Activated CD8-positive, alpha-beta T cell treated with anti-CD3 and anti-CD28 coated beads for 36 hours (primary cell): ENCODE data around the gene SYT13. TPM values are rescaled to one million over a fixed set of nuclear protein-coding genes. Genes with fewer than 3 reads are reported as not detected.
A peak's percentile ranks its signal among the peaks of the same experiment; 100 is the strongest.

Source experiments
- ATAC-seq: fragments of 200-7000 bp; cut with Tn5 transposase; one replicate; pipeline ENCODE4 v1.10.0; 2021; ENCODE audit warnings: mild to moderate bottlenecking, moderate library complexity
- CTCF ChIA-PET: fragments of 350-600 bp; sonication (Branson Sonifier 250); formaldehyde crosslinking; loops from one replicate; lab custom pipeline; 2021; ENCODE audit warnings: antibody characterized with exemption; lab: Charles Lee
- POLR2A ChIA-PET: fragments of 350-600 bp; sonication (Branson Sonifier 250); formaldehyde crosslinking; loops from one replicate; lab custom pipeline; 2021; ENCODE audit warnings: antibody characterized with exemption; lab: Charles Lee
- DNase-seq: peaks from one replicate; pipeline ENCODE4 v3.0.0-alpha.2; 2020
- H3K27ac Mint-ChIP-seq: one replicate; pipeline ENCODE4 v1.8.0; 2021; ENCODE audit warnings: mild to moderate bottlenecking, mixed read lengths
- H3K27me3 Mint-ChIP-seq: one replicate; pipeline ENCODE4 v1.8.0; 2021; ENCODE audit warnings: mixed read lengths
- H3K36me3 Mint-ChIP-seq: one replicate; pipeline ENCODE4 v1.8.0; 2021; ENCODE audit warnings: low read depth, mixed read lengths
- H3K4me1 Mint-ChIP-seq: one replicate; pipeline ENCODE4 v1.8.0; 2021; ENCODE audit warnings: low read depth, mixed read lengths
- H3K4me3 Mint-ChIP-seq: one replicate; pipeline ENCODE4 v1.8.0; 2021; ENCODE audit warnings: mild to moderate bottlenecking, moderate library complexity, mixed read lengths
- H3K9me3 Mint-ChIP-seq: one replicate; pipeline ENCODE4 v1.8.0; 2021; ENCODE audit warnings: mixed read lengths
- CTCF ChIP-seq: fragments of 200-600 bp; IDR thresholded peaks from one replicate; pipeline ENCODE4 v1.8.0; 2022; ENCODE audit warnings: antibody characterized with exemption, mild to moderate bottlenecking
- intact Hi-C: fragments of 100-400 bp; cut with micrococcal nuclease; formaldehyde crosslinking; loops from one replicate; pipeline ENCODE4 v1.10.0; 2022
- total RNA-seq, 2 experiments: library from RNA; stranded (reverse); gene quantifications; one replicate each; pipeline ENCODE4 v1.2.3, GENCODE V29; 2021

SYT13 gene
- total RNA-seq, 2 experiments from 2014 or later, result not detected

GRCh38 chr11:45304111-45304991 is 18.2 kb upstream of the SYT13 start:
- DNase-seq, result peak; percentile 7

GRCh38 chr11:45303316-45303715 is 17.2 kb upstream of the SYT13 start:
- ATAC-seq (no peak), DNase-seq (no peak)
- POLR2A ChIA-PET, result no interaction called here
- TF ChIP-seq CTCF, result no peak
- H3K4me1 Mint-ChIP-seq, result no peaks in the 10 kb centered on the region
- H3K27ac Mint-ChIP-seq, result no peak overlapping the region
- peaks cover 3% of the 10 kb centered on the region for H3K27me3 Mint-ChIP-seq
- no peaks in the 10 kb centered on the region for H3K36me3 Mint-ChIP-seq
- H3K4me3 Mint-ChIP-seq, result no peak overlapping the region
- no peaks in the 10 kb centered on the region for H3K9me3 Mint-ChIP-seq
- intact Hi-C loops, result no loop called here
- CTCF ChIA-PET, result interaction anchor here (1.1 kb wide), 1 partner anchor 68 kb away, joined by 4 read pairs; no protein-coding TSS in a partner anchor

More at GRCh38 chr11:45304111-45304991, 18.2 kb upstream of the SYT13 start:
- ATAC-seq, result peak; percentile 53
- intact Hi-C loops, result no loop called here
- Mint-ChIP-seq H3K9me3 (no peaks in the 10 kb centered on the region), H3K27me3 (no peaks in the 10 kb centered on the region), H3K36me3 (no peaks in the 10 kb centered on the region), H3K4me3 (no peak overlapping the region), H3K27ac (no peak overlapping the region), H3K4me1 (no peaks in the 10 kb centered on the region)
- POLR2A ChIA-PET, result no interaction called here
- no peak for TF ChIP-seq CTCF
- CTCF ChIA-PET, result interaction anchor here (1.1 to 1.2 kb wide), 3 partner anchors 16 to 194 kb away, joined by 3 to 4 read pairs (median 3); no protein-coding TSS in a partner anchor

GRCh38 chr11:45301537-45302246 is 15.6 kb upstream of the SYT13 start:
- DNase-seq (no peak), ATAC-seq (no peak)
- CTCF ChIA-PET, result no interaction called here
- no peak for TF ChIP-seq CTCF
- Mint-ChIP-seq H3K9me3 (no peaks in the 10 kb centered on the region), H3K4me1 (no peaks in the 10 kb centered on the region), H3K27me3 (peaks cover 5% of the 10 kb centered on the region), H3K36me3 (no peaks in the 10 kb centered on the region), H3K27ac (no peak overlapping the region), H3K4me3 (no peak overlapping the region)
- intact Hi-C loops, result no loop called here
- POLR2A ChIA-PET, result no interaction called here

- ChIA-PET POLR2A (no interaction called here), CTCF (no interaction called here)
- H3K36me3 Mint-ChIP-seq, result no peaks in the 10 kb centered on the region
Measured at GRCh38 chr11:45300715-45301114, 14.6 kb upstream of the SYT13 start.

More at GRCh38 chr11:45300715-45301114, 14.6 kb upstream of the SYT13 start:
- Mint-ChIP-seq H3K27ac (no peak overlapping the region), H3K27me3 (peaks cover 7% of the 10 kb centered on the region), H3K9me3 (no peaks in the 10 kb centered on the region), H3K4me3 (no peak overlapping the region), H3K4me1 (no peaks in the 10 kb centered on the region)
- no peak for TF ChIP-seq CTCF
- no peak for DNase-seq
- ATAC-seq, result no peak
- intact Hi-C loops, result no loop called here
